Endothelial cell of umbilical vein (primary cell): ENCODE data around the gene PAAF1. TPM values are rescaled to one million over a fixed set of nuclear protein-coding genes. Genes with fewer than 3 reads are reported as not detected.

Source experiments
- BruUV-seq: library from RNA; stranded (reverse); fragments of 400-500 nt; replicated peaks from 2 replicates; lab custom pipeline; 2021; lab: Mats Ljungman, UMichigan
- CTCF ChIA-PET: fragments of 300-600, 350-600 bp; sonication (Branson Sonifier 250); formaldehyde crosslinking; loops from one replicate; lab custom pipeline; 2021; ENCODE audit warnings: antibody characterized with exemption, inconsistent platforms; lab: Charles Lee
- POLR2A ChIA-PET: fragments of 300-600, 350-600 bp; sonication (Branson Sonifier 250); formaldehyde crosslinking; loops from one replicate; lab custom pipeline; 2021; ENCODE audit warnings: antibody characterized with exemption, inconsistent platforms; lab: Charles Lee
- DNase-seq: peaks from one replicate; pipeline ENCODE4 v3.0.0-alpha.2; 2011; ENCODE audit warnings: low read depth, low spot score
- FAIRE-seq: peaks from 2 replicates; lab custom pipeline; 2011; peaks lifted over from hg19 to GRCh38; lab: Jason Lieb, UNC
- H2AFZ ChIP-seq: 2 replicates; pipeline ENCODE4 v1.6.0; 2012; ENCODE audit warnings: low read depth, low read length, control low read depth, inconsistent platforms
- H3K27ac ChIP-seq: 2 replicates; pipeline ENCODE4 v1.5.1; 2011; ENCODE audit warnings: low read depth, mild to moderate bottlenecking, control low read depth, low read length, moderate library complexity; ENCODE audit not compliant: insufficient read depth
- H3K27me3 ChIP-seq, 2 experiments: 2 replicates each; pipeline versions ENCODE4 v1.6.0 to v1.6.1; 2011; ENCODE audit warnings: low read length in 2 of 2, mixed read lengths in 1 of 2; ENCODE audit not compliant: control insufficient read depth in 2 of 2, insufficient read depth in 2 of 2
- H3K36me3 ChIP-seq, 2 experiments: 2 replicates in 1 of 2; 3 replicates in 1 of 2; pipeline ENCODE4 v1.5.1; 2011; ENCODE audit warnings: low read length in 2 of 2, mild to moderate bottlenecking in 1 of 2, moderate library complexity in 1 of 2; ENCODE audit not compliant: control insufficient read depth in 2 of 2, insufficient read depth in 2 of 2; ENCODE audit errors: extremely low read depth in 1 of 2
- H3K4me1 ChIP-seq: 3 replicates; pipeline ENCODE4 v1.5.1; 2011; ENCODE audit warnings: mild to moderate bottlenecking, low read length; ENCODE audit not compliant: control insufficient read depth, insufficient read depth; ENCODE audit errors: extremely low read depth
- H3K4me2 ChIP-seq: 2 replicates; pipeline ENCODE4 v1.6.1; 2011; ENCODE audit warnings: low read length, control low read depth, mixed read lengths; ENCODE audit not compliant: insufficient read depth
- H3K4me3 ChIP-seq, 3 experiments: fragments of 200-600 bp in 1 of 3; sonication (generic), shearing (Covaris generic) in 1 of 3; replicated peaks in 1 of 3; 2 replicates each; pipeline ENCODE4 v1.5.1; 2011 to 2016; ENCODE audit warnings: control low read depth in 3 of 3, low read length in 3 of 3, mild to moderate bottlenecking in 2 of 3, inconsistent platforms in 1 of 3, low read depth in 1 of 3, moderate library complexity in 1 of 3; ENCODE audit not compliant: insufficient read depth in 1 of 3
- H3K79me2 ChIP-seq: 2 replicates; pipeline ENCODE4 v1.6.0; 2012; ENCODE audit warnings: low read length, inconsistent platforms; ENCODE audit not compliant: control insufficient read depth, insufficient read depth
- H3K9ac ChIP-seq: replicated peaks from 2 replicates; pipeline ENCODE3; 2011; ENCODE audit warnings: low read length, control low read depth; ENCODE audit not compliant: insufficient read depth; ENCODE audit errors: extremely low read depth
- H3K9me1 ChIP-seq: replicated peaks from 3 replicates; pipeline ENCODE4 v1.6.0; 2011; ENCODE audit warnings: mild to moderate bottlenecking, low read length; ENCODE audit not compliant: control insufficient read depth, insufficient read depth; ENCODE audit errors: extremely low read depth
- H3K9me3 ChIP-seq: replicated peaks from 2 replicates; pipeline ENCODE4 v1.5.1; 2012; ENCODE audit warnings: low read length, inconsistent platforms; ENCODE audit not compliant: control insufficient read depth, insufficient read depth
- H4K20me1 ChIP-seq: replicated peaks from 2 replicates; pipeline ENCODE3; 2011; ENCODE audit warnings: mild to moderate bottlenecking, low read length; ENCODE audit not compliant: control insufficient read depth, insufficient read depth; ENCODE audit errors: extremely low read depth
- CTCF ChIP-seq, 2 donors: IDR thresholded peaks; 1 replicate in 1 of 2; 2 replicates in 1 of 2; pipeline ENCODE4 v1.5.1; 2011; ENCODE audit warnings: low read length in 2 of 2, mild to moderate bottlenecking in 2 of 2, moderate library complexity in 2 of 2, control low read depth in 1 of 2, inconsistent platforms in 1 of 2, low read depth in 1 of 2; ENCODE audit not compliant: insufficient read depth in 1 of 2; ENCODE audit errors: extremely low read depth in 1 of 2
- EZH2 ChIP-seq: IDR thresholded peaks from 2 replicates; pipeline ENCODE4 v1.6.1; 2012; ENCODE audit warnings: borderline replicate concordance, low read depth, mild to moderate bottlenecking, moderate library complexity, low read length, inconsistent platforms; ENCODE audit not compliant: severe bottlenecking
- FOS ChIP-seq: IDR thresholded peaks from 2 replicates; pipeline ENCODE4 v1.6.1; 2011; ENCODE audit warnings: mild to moderate bottlenecking, low read length, moderate library complexity, borderline replicate concordance; ENCODE audit not compliant: insufficient read depth
- GATA2 ChIP-seq: IDR thresholded peaks from 2 replicates; pipeline ENCODE4 v1.7.0; 2011; ENCODE audit warnings: low read depth, mild to moderate bottlenecking, moderate library complexity, mixed read lengths, low read length; ENCODE audit not compliant: insufficient read length, insufficient read depth
- JUN ChIP-seq: IDR thresholded peaks from 2 replicates; pipeline ENCODE4 v1.6.1; 2011; ENCODE audit warnings: borderline replicate concordance, low read depth; ENCODE audit not compliant: insufficient read length, insufficient read depth
- MAX ChIP-seq: IDR thresholded peaks from 2 replicates; pipeline ENCODE4 v1.6.1; 2011; ENCODE audit not compliant: insufficient read depth, insufficient read length
- MYC ChIP-seq: IDR thresholded peaks from one replicate; pipeline ENCODE4 v1.6.1; 2011; ENCODE audit warnings: mild to moderate bottlenecking, low read depth, low read length
- POLR2A ChIP-seq: IDR thresholded peaks from 2 replicates; pipeline ENCODE4 v1.6.1; 2012; ENCODE audit warnings: low read depth, mild to moderate bottlenecking, control low read depth, low read length
- POLR2AphosphoS5 ChIP-seq: IDR thresholded peaks from 2 replicates; pipeline ENCODE4 v1.6.1; 2012; ENCODE audit warnings: low read depth, mild to moderate bottlenecking, control low read depth, low read length, moderate library complexity; ENCODE audit not compliant: insufficient read depth
- dilution Hi-C: fragments of 300-500 bp; cut with MboI; formaldehyde crosslinking; loops from one replicate; pipeline ENCODE4 v1.15.0; 2019; ENCODE audit warnings: low sequenced_read_pairs; ENCODE audit not compliant: extremely low pct_ligation_motif_present
- intact Hi-C: fragments of 100-400 bp; cut with micrococcal nuclease; formaldehyde crosslinking; loops from one replicate; pipeline ENCODE4 v1.10.0; 2022
- polyA plus RNA-seq, 4 experiments: library from polyadenylated mRNA; depleted of rRNA in 3 of 4; stranded (reverse) in 3 of 4; unstranded in 1 of 4; fragments of >200 nt; gene quantifications; 2 replicates each; pipeline versions ENCODE4 v1.2.1 to v1.2.3, GENCODE V29; 2011 to 2012; ENCODE audit warnings: missing spikeins in 1 of 4
- total RNA-seq: library from RNA; stranded (reverse); gene quantifications from 2 replicates; pipeline ENCODE4 v1.2.3, GENCODE V29; 2021

PAAF1 gene
- total and polyA plus RNA-seq, 2 donors (not counting 3 experiments of a cell fraction or from before 2014, with no cell fraction given): 9.8 to 16.1 TPM

GRCh38 chr11:73974604-73975478 is 98.0 kb downstream of the PAAF1 start:
- Histone ChIP-seq H3K79me2 (no peaks in the 10 kb centered on the region), H3K9me1 (no peaks in the 10 kb centered on the region), H3K9ac (no peak overlapping the region), H3K27ac (no peak overlapping the region), H3K4me1 (no peaks in the 10 kb centered on the region), H3K4me3 (no peak overlapping the region), H3K4me2 (no peak overlapping the region), H4K20me1 (no peaks in the 10 kb centered on the region), H3K9me3 (no peaks in the 10 kb centered on the region), H3K36me3 (peaks cover 0 to 10% of the 10 kb centered on the region in 2 experiments), H2AFZ (no peak overlapping the region), H3K27me3 (no peaks in the 10 kb centered on the region)
- no peak for DNase-seq
- POLR2A ChIA-PET: no interaction called here
- CTCF ChIA-PET: no interaction called here
- TSS peak; percentile 20 for BruUV-seq
- dilution Hi-C loops: no loop called here
- FAIRE-seq: no peak
- intact Hi-C loops: no loop called here
- TF ChIP-seq GATA2 (no peak), FOS (no peak), POLR2AphosphoS5 (no peak), JUN (no peak), MYC (no peak), MAX (no peak), EZH2 (no peak), CTCF (IDR thresholded peaks at IDR 0.05; ENCODE audit: extremely low read depth in 1 of 2, insufficient read depth in 1 of 2, low read depth in 1 of 2, low read length in 2 of 2) (no peak), POLR2A (no peak)
